HEK293 (cell line): ENCODE data around the gene ZCWPW1.

Experiments
- CTCF ChIA-PET: fragments of 350-600 bp; formaldehyde crosslinking; extraction: SDS; loops from one replicate; lab custom pipeline; 2021; ENCODE audit warnings: antibody characterized with exemption; lab: Yijun Ruan, JAX
- POLR2A ChIA-PET: fragments of 300-600 bp; formaldehyde crosslinking; extraction: SDS; loops from one replicate; lab custom pipeline; 2020; ENCODE audit warnings: antibody characterized with exemption, inconsistent platforms; lab: Yijun Ruan, JAX
- H3K27ac ChIP-seq: fragments of 200-500 bp; sonication (Bioruptor generic); 2 replicates; pipeline ENCODE4 v1.5.1; 2014; ENCODE audit warnings: low read depth, low read length, control low read depth, inconsistent platforms; ENCODE audit errors: extremely low read depth
- H3K36me3 ChIP-seq, 2 experiments: fragments of 200-500 bp in 1 of 2; sonication (Bioruptor generic) in 1 of 2; 1 replicate in 1 of 2; 2 replicates in 1 of 2; pipeline ENCODE4 v1.5.1; 2014 to 2017; ENCODE audit warnings: inconsistent platforms in 2 of 2, low read length in 2 of 2; ENCODE audit not compliant: control insufficient read depth in 2 of 2, insufficient read depth in 1 of 2
- H3K4me1 ChIP-seq: fragments of 200-500 bp; sonication (Bioruptor generic); 2 replicates; pipeline ENCODE4 v1.5.1; 2014; ENCODE audit warnings: mild to moderate bottlenecking, low read length, inconsistent platforms; ENCODE audit not compliant: control insufficient read depth, insufficient read depth
- H3K4me3 ChIP-seq: 2 replicates; pipeline ENCODE4 v1.5.1; 2011; ENCODE audit warnings: low read depth, mild to moderate bottlenecking, control low read depth, low read length, moderate library complexity
- H3K9me3 ChIP-seq: fragments of 200-500 bp; sonication (Bioruptor generic); 2 replicates; pipeline ENCODE4 v1.5.1; 2014; ENCODE audit warnings: low read depth, low read length, inconsistent platforms; ENCODE audit not compliant: control insufficient read depth, insufficient read depth
- GLI2 ChIP-seq: fragments of 450-650 bp; formaldehyde crosslinking; IDR thresholded peaks from 2 replicates; pipeline ENCODE4; 2017; ENCODE audit warnings: missing biosample characterization, missing genetic modification characterization, low read depth, borderline replicate concordance
- GLI4 ChIP-seq: fragments of 450-650 bp; formaldehyde crosslinking; IDR thresholded peaks from 2 replicates; pipeline ENCODE4 v1.5.1; 2016; ENCODE audit warnings: missing biosample characterization, missing genetic modification characterization
- GLIS2 ChIP-seq: fragments of 450-650 bp; formaldehyde crosslinking; IDR thresholded peaks from 2 replicates; pipeline ENCODE4 v1.5.1; 2016; ENCODE audit warnings: missing biosample characterization, missing genetic modification characterization
- KLF1 ChIP-seq: fragments of 450-650 bp; formaldehyde crosslinking; IDR thresholded peaks from 2 replicates; pipeline ENCODE4 v1.5.1; 2016; ENCODE audit warnings: missing biosample characterization, missing genetic modification characterization
- TCF7L2 ChIP-seq: IDR thresholded peaks from 2 replicates; pipeline ENCODE4 v1.6.1; 2011; ENCODE audit warnings: low read depth, mild to moderate bottlenecking, inconsistent platforms, low read length, moderate library complexity, borderline replicate concordance
- ZNF155 ChIP-seq: fragments of 450-650 bp; formaldehyde crosslinking; IDR thresholded peaks from 2 replicates; pipeline ENCODE4 v1.5.1; 2016; ENCODE audit warnings: missing biosample characterization, missing genetic modification characterization
- ZNF2 ChIP-seq: fragments of 450-650 bp; formaldehyde crosslinking; IDR thresholded peaks from 2 replicates; pipeline ENCODE4 v1.5.1; 2016; ENCODE audit warnings: missing biosample characterization, missing genetic modification characterization
- ZNF202 ChIP-seq: fragments of 450-650 bp; formaldehyde crosslinking; IDR thresholded peaks from 2 replicates; pipeline ENCODE4 v1.5.1; 2016; ENCODE audit warnings: missing biosample characterization, missing genetic modification characterization, borderline replicate concordance
- ZNF223 ChIP-seq: fragments of 450-650 bp; formaldehyde crosslinking; IDR thresholded peaks from 2 replicates; pipeline ENCODE4 v1.5.1; 2016; ENCODE audit warnings: missing biosample characterization, missing genetic modification characterization
- ZNF404 ChIP-seq: fragments of 450-650 bp; formaldehyde crosslinking; IDR thresholded peaks from 2 replicates; pipeline ENCODE4 v1.5.1; 2017; ENCODE audit warnings: missing biosample characterization, missing genetic modification characterization
- ZNF548 ChIP-seq: fragments of 450-650 bp; formaldehyde crosslinking; IDR thresholded peaks from 2 replicates; pipeline ENCODE4 v1.5.1; 2016; ENCODE audit warnings: missing biosample characterization, missing genetic modification characterization
- ZNF585B ChIP-seq: fragments of 450-650 bp; formaldehyde crosslinking; IDR thresholded peaks from 2 replicates; pipeline ENCODE4 v1.5.1; 2016; ENCODE audit warnings: missing biosample characterization, missing genetic modification characterization
- ZNF843 ChIP-seq: fragments of 450-650 bp; formaldehyde crosslinking; IDR thresholded peaks from 2 replicates; pipeline ENCODE4 v1.5.1; 2016; ENCODE audit warnings: missing biosample characterization, missing genetic modification characterization
- TF ChIP-seq, protein P1 (sequence below): fragments of 450-650 bp; formaldehyde crosslinking; optimal IDR thresholded peaks from 2 replicates; pipeline ENCODE3; 2016; ENCODE audit warnings: missing biosample characterization, mild to moderate bottlenecking, missing genetic modification characterization
- TF ChIP-seq, protein P2 (sequence below): fragments of 450-650 bp; formaldehyde crosslinking; IDR thresholded peaks from 2 replicates; pipeline ENCODE4 v1.5.1; 2016; ENCODE audit warnings: missing biosample characterization, missing genetic modification characterization
- TF ChIP-seq, protein P3 (sequence below): fragments of 450-650 bp; formaldehyde crosslinking; IDR thresholded peaks from 2 replicates; pipeline ENCODE4 v1.5.1; 2016; ENCODE audit warnings: missing biosample characterization, missing genetic modification characterization
- TF ChIP-seq, protein P4 (sequence below): fragments of 450-650 bp; formaldehyde crosslinking; IDR thresholded peaks from 2 replicates; pipeline ENCODE4 v1.5.1; 2016; ENCODE audit warnings: missing biosample characterization, missing genetic modification characterization

Gene ZCWPW1

DNA sequence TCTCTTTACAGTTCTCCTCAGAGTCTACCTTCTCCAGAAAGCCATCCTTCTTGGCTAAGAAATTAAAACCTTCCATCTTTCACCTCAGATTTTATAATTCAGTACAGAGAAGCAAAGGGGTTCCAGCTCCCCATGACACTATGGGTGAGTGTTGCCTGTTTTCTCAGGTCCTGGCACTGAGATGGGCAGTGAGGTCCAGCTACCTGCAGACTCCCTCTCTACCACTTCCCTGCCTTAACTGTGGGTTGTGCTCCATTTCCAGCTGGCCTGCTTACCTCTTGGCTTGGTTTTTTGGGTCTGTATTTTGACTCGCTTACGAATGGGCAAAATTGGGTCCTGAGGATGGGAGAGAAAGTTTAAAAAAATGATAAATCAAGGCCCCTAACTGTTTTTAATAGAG, 26.3 kb downstream of the ZCWPW1 start:
- ChIA-PET POLR2A (interaction anchor here (2.0 kb wide), 1 partner anchor 27 kb away, joined by 7 read pairs; the partner anchor contains the start of genes MEPCE and ZCWPW1), CTCF (interaction anchor here (2.0 kb wide), 1 partner anchor 12 kb away, joined by 5 read pairs; no protein-coding TSS in a partner anchor)
- H3K4me1 ChIP-seq, result 0 out of 2 replicates have a peak, but pooled peaks cover 4% of the 10 kb centered on the region
- H3K4me3 ChIP-seq, result no peak overlapping the region
- no peaks in the 10 kb centered on the region for H3K36me3 ChIP-seq
- no peak for TF ChIP-seq GLI4 (tag by site-specific recombination)
- TF ChIP-seq, protein P1, sequence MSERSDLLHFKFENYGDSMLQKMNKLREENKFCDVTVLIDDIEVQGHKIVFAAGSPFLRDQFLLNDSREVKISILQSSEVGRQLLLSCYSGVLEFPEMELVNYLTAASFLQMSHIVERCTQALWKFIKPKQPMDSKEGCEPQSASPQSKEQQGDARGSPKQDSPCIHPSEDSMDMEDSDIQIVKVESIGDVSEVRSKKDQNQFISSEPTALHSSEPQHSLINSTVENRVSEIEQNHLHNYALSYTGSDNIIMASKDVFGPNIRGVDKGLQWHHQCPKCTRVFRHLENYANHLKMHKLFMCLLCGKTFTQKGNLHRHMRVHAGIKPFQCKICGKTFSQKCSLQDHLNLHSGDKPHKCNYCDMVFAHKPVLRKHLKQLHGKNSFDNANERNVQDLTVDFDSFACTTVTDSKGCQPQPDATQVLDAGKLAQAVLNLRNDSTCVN (tag by site-specific recombination), result no peak
- no peak for TF ChIP-seq ZNF585B
- no peak for TF ChIP-seq TCF7L2
- no peak for TF ChIP-seq ZNF404 (tag by site-specific recombination)
- no peak for TF ChIP-seq ZNF843 (tag by site-specific recombination)
- no peak for TF ChIP-seq GLIS2 (tag by site-specific recombination)
- TF ChIP-seq ZNF155 (tag by site-specific recombination), result no peak
- TF ChIP-seq ZNF202 (tag by site-specific recombination), result no peak
- TF ChIP-seq ZNF2 (tag by site-specific recombination), result no peak
- TF ChIP-seq, protein P2, sequence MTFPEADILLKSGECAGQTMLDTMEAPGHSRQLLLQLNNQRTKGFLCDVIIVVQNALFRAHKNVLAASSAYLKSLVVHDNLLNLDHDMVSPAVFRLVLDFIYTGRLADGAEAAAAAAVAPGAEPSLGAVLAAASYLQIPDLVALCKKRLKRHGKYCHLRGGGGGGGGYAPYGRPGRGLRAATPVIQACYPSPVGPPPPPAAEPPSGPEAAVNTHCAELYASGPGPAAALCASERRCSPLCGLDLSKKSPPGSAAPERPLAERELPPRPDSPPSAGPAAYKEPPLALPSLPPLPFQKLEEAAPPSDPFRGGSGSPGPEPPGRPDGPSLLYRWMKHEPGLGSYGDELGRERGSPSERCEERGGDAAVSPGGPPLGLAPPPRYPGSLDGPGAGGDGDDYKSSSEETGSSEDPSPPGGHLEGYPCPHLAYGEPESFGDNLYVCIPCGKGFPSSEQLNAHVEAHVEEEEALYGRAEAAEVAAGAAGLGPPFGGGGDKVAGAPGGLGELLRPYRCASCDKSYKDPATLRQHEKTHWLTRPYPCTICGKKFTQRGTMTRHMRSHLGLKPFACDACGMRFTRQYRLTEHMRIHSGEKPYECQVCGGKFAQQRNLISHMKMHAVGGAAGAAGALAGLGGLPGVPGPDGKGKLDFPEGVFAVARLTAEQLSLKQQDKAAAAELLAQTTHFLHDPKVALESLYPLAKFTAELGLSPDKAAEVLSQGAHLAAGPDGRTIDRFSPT (tag by site-specific recombination), result no peak
- TF ChIP-seq GLI2 (tag by site-specific recombination), result no peak
- H3K27ac ChIP-seq, result no peak overlapping the region
- H3K9me3 ChIP-seq, result no peaks in the 10 kb centered on the region

DNA sequence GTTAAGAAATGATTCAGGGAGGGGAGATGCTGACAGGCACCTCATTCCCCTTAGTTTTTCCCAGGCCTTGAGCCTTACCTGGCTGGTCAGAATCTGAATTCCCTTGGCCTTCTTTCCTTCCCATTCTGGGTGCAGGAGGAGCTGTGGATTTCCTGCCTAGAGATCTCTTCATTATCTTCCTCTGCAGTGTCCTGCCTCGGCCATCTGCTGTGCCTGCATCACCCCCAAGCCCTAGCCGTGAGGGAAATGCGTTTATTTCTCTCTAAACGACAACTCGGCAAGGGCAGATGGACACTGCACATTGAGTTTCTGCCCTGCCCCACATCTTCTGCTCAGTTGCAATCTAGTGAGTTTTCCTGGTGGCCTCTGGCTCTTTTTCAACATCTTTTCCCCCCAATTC, 26.7 kb downstream of the ZCWPW1 start:
- Histone ChIP-seq H3K27ac (no peak overlapping the region), H3K36me3 (no peaks in the 10 kb centered on the region), H3K9me3 (no peaks in the 10 kb centered on the region), H3K4me3 (no peak overlapping the region), H3K4me1 (0 out of 2 replicates have a peak, but pooled peaks cover under 1% of the 10 kb centered on the region)
- ChIA-PET POLR2A (interaction anchor here (2.0 kb wide), 1 partner anchor 27 kb away, joined by 7 read pairs; the partner anchor contains the start of genes MEPCE and ZCWPW1), CTCF (interaction anchor here (0.6 to 2.0 kb wide), 4 partner anchors 12 to 797 kb away, joined by 3 to 5 read pairs (median 4); no protein-coding TSS in a partner anchor)
- TF ChIP-seq, protein P3, sequence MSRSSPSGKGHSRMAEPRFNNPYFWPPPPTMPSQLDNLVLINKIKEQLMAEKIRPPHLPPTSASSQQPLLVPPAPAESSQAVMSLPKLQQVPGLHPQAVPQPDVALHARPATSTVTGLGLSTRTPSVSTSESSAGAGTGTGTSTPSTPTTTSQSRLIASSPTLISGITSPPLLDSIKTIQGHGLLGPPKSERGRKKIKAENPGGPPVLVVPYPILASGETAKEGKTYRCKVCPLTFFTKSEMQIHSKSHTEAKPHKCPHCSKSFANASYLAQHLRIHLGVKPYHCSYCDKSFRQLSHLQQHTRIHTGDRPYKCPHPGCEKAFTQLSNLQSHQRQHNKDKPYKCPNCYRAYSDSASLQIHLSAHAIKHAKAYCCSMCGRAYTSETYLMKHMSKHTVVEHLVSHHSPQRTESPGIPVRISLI (tag by site-specific recombination), result no peak
- TF ChIP-seq, protein P4, sequence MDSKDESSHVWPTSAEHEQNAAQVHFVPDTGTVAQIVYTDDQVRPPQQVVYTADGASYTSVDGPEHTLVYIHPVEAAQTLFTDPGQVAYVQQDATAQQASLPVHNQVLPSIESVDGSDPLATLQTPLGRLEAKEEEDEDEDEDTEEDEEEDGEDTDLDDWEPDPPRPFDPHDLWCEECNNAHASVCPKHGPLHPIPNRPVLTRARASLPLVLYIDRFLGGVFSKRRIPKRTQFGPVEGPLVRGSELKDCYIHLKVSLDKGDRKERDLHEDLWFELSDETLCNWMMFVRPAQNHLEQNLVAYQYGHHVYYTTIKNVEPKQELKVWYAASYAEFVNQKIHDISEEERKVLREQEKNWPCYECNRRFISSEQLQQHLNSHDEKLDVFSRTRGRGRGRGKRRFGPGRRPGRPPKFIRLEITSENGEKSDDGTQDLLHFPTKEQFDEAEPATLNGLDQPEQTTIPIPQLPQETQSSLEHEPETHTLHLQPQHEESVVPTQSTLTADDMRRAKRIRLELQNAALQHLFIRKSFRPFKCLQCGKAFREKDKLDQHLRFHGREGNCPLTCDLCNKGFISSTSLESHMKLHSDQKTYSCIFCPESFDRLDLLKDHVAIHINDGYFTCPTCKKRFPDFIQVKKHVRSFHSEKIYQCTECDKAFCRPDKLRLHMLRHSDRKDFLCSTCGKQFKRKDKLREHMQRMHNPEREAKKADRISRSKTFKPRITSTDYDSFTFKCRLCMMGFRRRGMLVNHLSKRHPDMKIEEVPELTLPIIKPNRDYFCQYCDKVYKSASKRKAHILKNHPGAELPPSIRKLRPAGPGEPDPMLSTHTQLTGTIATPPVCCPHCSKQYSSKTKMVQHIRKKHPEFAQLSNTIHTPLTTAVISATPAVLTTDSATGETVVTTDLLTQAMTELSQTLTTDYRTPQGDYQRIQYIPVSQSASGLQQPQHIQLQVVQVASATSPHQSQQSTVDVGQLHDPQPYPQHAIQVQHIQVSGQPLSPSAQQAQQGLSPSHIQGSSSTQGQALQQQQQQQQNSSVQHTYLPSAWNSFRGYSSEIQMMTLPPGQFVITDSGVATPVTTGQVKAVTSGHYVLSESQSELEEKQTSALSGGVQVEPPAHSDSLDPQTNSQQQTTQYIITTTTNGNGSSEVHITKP (tag by site-specific recombination), result no peak
- TF ChIP-seq KLF1 (tag by site-specific recombination), result no peak
- no peak for TF ChIP-seq ZNF548
- no peak for TF ChIP-seq ZNF223 (tag by site-specific recombination)
